Right lobe of liver (tissue), 6 donors: ENCODE measurements around the gene CDX1. TPM values are rescaled to one million over a fixed set of nuclear protein-coding genes. Genes with fewer than 3 reads are reported as not detected.

Experiments
- ATAC-seq, 4 donors: fragments of 200-7000 bp; cut with Tn5 transposase; one replicate each; pipeline ENCODE4 v1.9.1; 2020; ENCODE audit warnings: mild to moderate bottlenecking in 4 of 4, moderate library complexity in 4 of 4
- DNase-seq, 3 donors: peaks; one replicate each; pipeline ENCODE4 v3.0.0-alpha.2; 2020
- H3K27ac ChIP-seq, 3 donors: fragments of 200-600 bp; one replicate each; pipeline ENCODE4 v1.8.0; 2022
- H3K27me3 ChIP-seq, 2 donors: fragments of 200-600 bp; one replicate each; pipeline ENCODE4 v1.8.0; 2022
- H3K36me3 ChIP-seq, 4 donors: fragments of 200-600 bp; sonication (generic) in 1 of 4; one replicate each; pipeline versions ENCODE4 v1.5.1 to v1.8.0; 2017 to 2022; ENCODE audit warnings: control low read depth in 1 of 4
- H3K4me1 ChIP-seq, 4 donors: fragments of 200-600 bp; sonication (generic) in 1 of 4; one replicate each; pipeline versions ENCODE4 v1.5.1 to v1.8.0; 2017 to 2022; ENCODE audit warnings: control low read depth in 1 of 4
- H3K4me3 ChIP-seq, 3 donors: fragments of 200-600 bp; one replicate each; pipeline ENCODE4 v1.8.0; 2022
- H3K9me3 ChIP-seq, 4 donors: fragments of 200-600 bp; sonication (generic) in 1 of 4; one replicate each; pipeline versions ENCODE4 v1.5.1 to v1.8.0; 2017 to 2022; ENCODE audit warnings: control low read depth in 1 of 4
- POLR2A ChIP-seq: fragments of 450-650 bp; IDR thresholded peaks from one replicate; pipeline ENCODE4 v1.6.1; 2017; ENCODE audit warnings: antibody characterized with exemption, mild to moderate bottlenecking
- WGBS: methylation state at CpG from one replicate; pipeline ENCODE4 v1.1.6; 2018; ENCODE audit warnings: low coverage, low lambda C conversion rate; ENCODE audit not compliant: insufficient coverage; ENCODE audit errors: missing lambda C conversion rate; 5-methylcytosine and 5-hydroxymethylcytosine counted together
- intact Hi-C, 2 donors: fragments of 100-400 bp; cut with DNase I; formaldehyde crosslinking; loops; one replicate each; pipeline versions ENCODE4 v1.11.2 to v1.14.1; 2022
- total RNA-seq, 6 experiments: library from RNA; depleted of rRNA in 2 of 6; stranded (reverse); fragments of >200 nt in 2 of 6; fragmentation: NEBNext Ultra II Directional in 3 of 6; extraction: Animal tissue kit (Norgen Biotek cat#: 25700) in 3 of 6; gene quantifications; one replicate each; pipeline versions ENCODE4 v1.1.0 to v1.2.4, GENCODE V29; 2016 to 2023
- TF ChIP-seq, protein P1 (sequence below), 4 donors: fragments of 200-600 bp in 3 of 4; fragments of 450-650 bp in 1 of 4; IDR thresholded peaks; one replicate each; pipeline versions ENCODE4 v1.5.1 to v1.8.0; 2016 to 2022; ENCODE audit warnings: antibody characterized with exemption in 4 of 4, mild to moderate bottlenecking in 2 of 4
- donor health status: DM: no; HTN: yes; CAD: no.
- donor health status: DM: no; HTN: no; CAD: no.
- donor health status: DM: no; HTN: no; CAD: no.
- donor health status: DM: no; HTN: yes; CAD: no.
- donor health status: DM: no; HTN: yes; CAD: no.

Gene CDX1
- total RNA-seq, 6 experiments from 2014 or later = not detected

DNA sequence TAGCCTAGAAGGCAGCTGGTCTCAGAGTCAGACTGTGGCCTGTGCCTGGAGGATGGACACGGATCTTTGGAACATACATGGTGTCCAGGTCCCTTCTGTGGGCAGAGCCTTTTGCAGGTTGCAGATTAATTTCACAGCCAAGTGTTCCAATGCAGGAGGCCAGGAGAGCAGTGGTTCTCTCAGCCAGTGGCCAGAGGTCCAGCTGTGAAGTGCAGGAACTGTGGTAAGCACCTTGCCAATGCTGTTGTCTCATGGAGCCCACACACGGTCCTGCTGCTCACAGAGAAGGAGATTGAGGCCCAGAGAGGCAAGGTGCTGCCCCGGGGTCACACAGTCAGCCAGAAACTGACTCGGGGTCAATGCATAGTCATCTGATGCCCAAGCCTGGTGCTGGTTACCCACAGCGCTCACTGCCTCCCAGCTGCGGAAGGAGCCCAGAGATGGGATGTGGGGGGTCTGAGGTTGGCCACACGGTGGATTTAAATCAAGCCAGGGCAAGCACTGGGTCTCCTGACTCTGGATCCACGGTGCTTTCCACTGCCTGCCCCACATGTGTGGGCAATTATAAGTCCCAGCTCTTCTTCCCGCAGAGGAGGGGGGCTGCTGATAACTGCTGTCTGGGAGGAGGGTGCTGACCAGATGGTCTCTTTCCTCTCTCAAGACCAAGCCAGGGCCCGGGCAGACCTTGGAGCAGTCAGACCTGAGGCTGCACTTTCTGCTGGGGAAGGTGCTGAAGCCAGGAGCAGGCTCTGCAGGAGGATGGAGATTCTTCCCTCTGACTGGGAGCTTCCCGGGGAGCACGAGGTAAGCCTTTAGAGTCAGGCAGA, 13.7 kb upstream of the CDX1 start:
- ATAC-seq (no peak), DNase-seq (no peak)
- Histone ChIP-seq H3K27ac (no peak overlapping the region), H3K9me3 (no peaks in the 10 kb centered on the region), H3K4me1 (no peaks in the 10 kb centered on the region), H3K36me3 (no peaks in the 10 kb centered on the region), H3K4me3 (no peak overlapping the region), H3K27me3 (no peaks in the 10 kb centered on the region)
- TF ChIP-seq POLR2A = no peak
- TF ChIP-seq, protein P1, sequence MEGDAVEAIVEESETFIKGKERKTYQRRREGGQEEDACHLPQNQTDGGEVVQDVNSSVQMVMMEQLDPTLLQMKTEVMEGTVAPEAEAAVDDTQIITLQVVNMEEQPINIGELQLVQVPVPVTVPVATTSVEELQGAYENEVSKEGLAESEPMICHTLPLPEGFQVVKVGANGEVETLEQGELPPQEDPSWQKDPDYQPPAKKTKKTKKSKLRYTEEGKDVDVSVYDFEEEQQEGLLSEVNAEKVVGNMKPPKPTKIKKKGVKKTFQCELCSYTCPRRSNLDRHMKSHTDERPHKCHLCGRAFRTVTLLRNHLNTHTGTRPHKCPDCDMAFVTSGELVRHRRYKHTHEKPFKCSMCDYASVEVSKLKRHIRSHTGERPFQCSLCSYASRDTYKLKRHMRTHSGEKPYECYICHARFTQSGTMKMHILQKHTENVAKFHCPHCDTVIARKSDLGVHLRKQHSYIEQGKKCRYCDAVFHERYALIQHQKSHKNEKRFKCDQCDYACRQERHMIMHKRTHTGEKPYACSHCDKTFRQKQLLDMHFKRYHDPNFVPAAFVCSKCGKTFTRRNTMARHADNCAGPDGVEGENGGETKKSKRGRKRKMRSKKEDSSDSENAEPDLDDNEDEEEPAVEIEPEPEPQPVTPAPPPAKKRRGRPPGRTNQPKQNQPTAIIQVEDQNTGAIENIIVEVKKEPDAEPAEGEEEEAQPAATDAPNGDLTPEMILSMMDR (IDR thresholded peaks at IDR 0.05) = no peak
- WGBS = 70% methylated on average over 2 of the region's 12 CpGs
- intact Hi-C loops = no loop called here

DNA sequence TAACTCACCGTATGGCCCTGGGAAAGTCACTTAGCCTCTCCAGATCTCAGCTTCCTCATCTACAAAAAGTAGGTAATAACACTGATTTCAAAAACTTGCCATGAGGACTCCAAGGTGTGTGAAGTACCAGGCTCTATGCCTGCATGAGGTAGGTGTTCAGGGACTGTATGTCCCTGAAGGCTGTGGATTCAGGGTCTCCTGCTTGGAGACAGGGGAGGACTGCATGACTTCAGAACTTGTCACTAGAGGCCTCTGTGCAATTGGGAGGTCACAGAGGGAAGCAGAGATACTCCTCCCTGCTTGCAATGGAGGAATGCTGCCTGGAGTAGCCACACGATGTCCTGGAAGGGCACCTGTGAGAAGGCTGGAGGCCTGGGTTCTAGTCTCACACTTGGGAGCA, 13.1 kb upstream of the CDX1 start:
- H3K9me3 ChIP-seq = no peaks in the 10 kb centered on the region
- peak overlapping the region in 1 of 3 donors; percentile 25 for H3K27ac ChIP-seq
- TF ChIP-seq, protein P1 (IDR thresholded peaks at IDR 0.05) = no peak
- TF ChIP-seq POLR2A = no peak
- no peaks in the 10 kb centered on the region for H3K4me1 ChIP-seq
- H3K36me3 ChIP-seq = no peaks in the 10 kb centered on the region
- ATAC-seq (no peak), DNase-seq (no peak)
- no peak overlapping the region for H3K4me3 ChIP-seq
- no peaks in the 10 kb centered on the region for H3K27me3 ChIP-seq
- 80% methylated on average over 1 of the region's 2 CpGs for WGBS
- intact Hi-C loops = no loop called here

DNA sequence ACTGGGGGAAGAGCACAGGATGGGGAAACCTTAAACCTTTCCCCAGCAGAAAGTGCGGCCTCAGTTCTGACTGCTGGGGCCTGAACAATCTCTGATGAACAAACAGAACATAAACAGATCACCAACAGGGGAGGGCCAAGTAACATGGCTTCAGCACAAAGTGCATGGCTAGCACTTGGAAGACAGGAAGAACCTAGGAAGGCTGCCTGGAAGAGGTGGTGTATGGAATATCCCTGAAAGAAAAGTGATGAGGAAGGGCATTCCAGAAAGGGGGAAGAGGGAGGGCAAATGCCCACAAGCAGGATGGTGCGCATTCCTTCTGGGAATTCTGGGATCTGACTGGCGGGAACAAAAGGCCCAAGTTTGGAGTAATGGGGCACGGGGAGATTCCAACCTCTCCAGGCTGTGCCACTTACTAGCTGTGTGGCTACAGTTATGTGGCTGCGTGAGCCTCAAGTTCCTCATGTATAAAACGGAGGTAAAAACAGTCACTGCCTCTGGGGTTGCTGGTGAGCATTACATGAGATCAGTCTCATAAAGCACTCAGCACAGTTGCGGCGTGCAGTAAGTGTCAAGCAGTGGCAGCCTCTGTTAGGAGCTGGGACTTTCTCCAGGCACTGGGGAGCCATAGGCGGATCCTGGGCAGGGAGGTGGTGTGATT, 12.5 kb upstream of the CDX1 start:
- Histone ChIP-seq H3K9me3 (no peaks in the 10 kb centered on the region), H3K4me1 (no peaks in the 10 kb centered on the region), H3K27me3 (no peaks in the 10 kb centered on the region), H3K27ac (peak overlapping the region; percentile 4 to 31 (median 29)), H3K4me3 (peak overlapping the region; percentile 0 to 24 (median 17)), H3K36me3 (no peaks in the 10 kb centered on the region)
- ATAC-seq (no peak), DNase-seq (no peak)
- intact Hi-C loops = no loop called here
- 66% methylated on average over 5 of the region's 9 CpGs for WGBS
- TF ChIP-seq, protein P1 (IDR thresholded peaks at IDR 0.05) = no peak
- TF ChIP-seq POLR2A = no peak

DNA sequence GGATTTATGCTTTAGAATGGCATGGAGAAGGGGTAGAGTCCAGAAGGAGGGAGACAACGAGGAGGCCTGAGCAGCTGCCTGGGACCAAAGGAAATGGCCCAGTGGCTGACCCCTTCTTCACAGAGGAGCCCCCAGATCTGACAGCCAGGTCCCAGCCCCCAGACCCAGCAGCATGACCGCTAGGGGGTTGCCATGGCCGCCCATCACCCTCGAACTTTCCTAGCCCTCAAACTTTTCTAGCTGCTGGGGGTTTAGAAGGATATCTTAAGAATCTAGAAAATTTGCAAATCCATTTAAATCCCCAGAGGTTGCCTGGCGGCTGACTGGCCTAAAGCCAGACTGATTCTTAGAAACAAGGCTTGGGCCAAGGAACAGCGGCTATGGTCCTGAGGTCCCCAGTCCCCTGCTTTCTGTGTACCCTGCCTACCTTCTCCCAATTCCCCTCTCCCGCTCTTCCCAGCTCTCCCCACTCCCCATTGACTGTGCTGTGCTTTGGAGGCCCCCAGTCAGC, 11.9 kb upstream of the CDX1 start:
- DNase-seq = no peak
- no peaks in the 10 kb centered on the region for H3K27me3 ChIP-seq
- no peak for ATAC-seq
- intact Hi-C loops = no loop called here
- no peaks in the 10 kb centered on the region for H3K9me3 ChIP-seq
- WGBS = 83% methylated on average over 5 of the region's 7 CpGs
- H3K36me3 ChIP-seq = no peaks in the 10 kb centered on the region
- peak overlapping the region; percentile 29 to 31 (median 29) for H3K27ac ChIP-seq
- peak overlapping the region; percentile 0 to 24 (median 17) for H3K4me3 ChIP-seq
- TF ChIP-seq, protein P1 (IDR thresholded peaks at IDR 0.05) = no peak
- no peak for TF ChIP-seq POLR2A
- no peaks in the 10 kb centered on the region for H3K4me1 ChIP-seq
